Right lobe of liver (tissue), 4 donors: ENCODE measurements around the gene ZNF280C.

Experiments used
- CTCF ChIP-seq, 4 donors: fragments of 200-600 bp in 3 of 4; fragments of 450-650 bp in 1 of 4; IDR thresholded peaks; one replicate each; pipeline versions ENCODE4 v1.5.1 to v1.8.0; 2016 to 2022; ENCODE audit warnings: antibody characterized with exemption in 4 of 4, mild to moderate bottlenecking in 2 of 4
- POLR2A ChIP-seq: fragments of 450-650 bp; IDR thresholded peaks from one replicate; pipeline ENCODE4 v1.6.1; 2017; ENCODE audit warnings: antibody characterized with exemption, mild to moderate bottlenecking
- donor health status: DM: no; HTN: no; CAD: no.
- donor health status: DM: no; HTN: no; CAD: no.
- donor health status: DM: no; HTN: yes; CAD: no.

DNA sequence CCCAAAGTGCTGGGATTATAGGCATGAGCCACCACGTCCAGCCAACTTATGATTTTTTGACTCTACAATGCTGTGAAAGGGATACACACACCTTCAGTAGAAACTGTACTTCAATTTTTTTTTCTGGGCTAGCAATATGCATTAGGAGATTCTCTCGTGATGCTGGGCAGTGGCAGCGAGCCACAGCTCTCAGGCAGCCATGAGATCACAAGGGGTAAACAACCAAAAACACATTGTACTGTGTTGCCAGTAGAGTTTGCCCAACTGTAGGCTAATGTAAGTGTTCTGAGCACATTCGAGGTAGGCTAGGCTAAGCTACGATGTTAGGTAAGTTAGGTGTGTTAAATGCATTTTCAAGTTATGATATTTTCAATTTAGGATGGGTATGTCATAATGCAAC, 71.2 kb downstream of the ZNF280C start:
- no peak for TF ChIP-seq CTCF (IDR thresholded peaks at IDR 0.05)
- TF ChIP-seq POLR2A: no peak
